Measurements from ENCODE around the gene KREMEN2.
A peak's percentile ranks its signal among the peaks of the same experiment; 100 is the strongest.

KREMEN2 gene

GRCh38 chr16:2980227-2981176 lies 16.4 kb downstream of the KREMEN2 start, which contains the start of gene PKMYT1:
Gene PKMYT1 (minus strand): TSS chr16:2980446. CDS start chr16:2979657, 789 bp downstream.
- peak; percentile 95 for DNase-seq

- peak; percentile 77 for DNase-seq
These were observed 17.3 kb downstream of the KREMEN2 start for GRCh38 chr16:2981177-2981898.

GRCh38 chr16:2981899-2982250 lies 17.8 kb downstream of the KREMEN2 start:
- no peak for DNase-seq

GRCh38 chr16:2982402-2982801 lies 18.3 kb downstream of the KREMEN2 start:
- DNase-seq: no peak

- peak; percentile 95 for DNase-seq
These were observed 19.6 kb downstream of the KREMEN2 start for GRCh38 chr16:2983706-2984136.

GRCh38 chr16:2985462-2985861 lies 21.4 kb downstream of the KREMEN2 start:
- no peak for DNase-seq

GRCh38 chr16:2985893-2986355 lies 21.8 kb downstream of the KREMEN2 start:
- DNase-seq: no peak

- no peak for DNase-seq
These were observed 22.6 kb downstream of the KREMEN2 start for GRCh38 chr16:2986623-2987188.

- DNase-seq: no peak
These were observed 23.2 kb downstream of the KREMEN2 start for GRCh38 chr16:2987286-2987685.

GRCh38 chr16:2987833-2988232 lies 23.8 kb downstream of the KREMEN2 start:
- DNase-seq: no peak

GRCh38 chr16:2988590-2989099 lies 24.6 kb downstream of the KREMEN2 start:
- no peak for DNase-seq

- no peak for DNase-seq
These were observed 26.8 kb downstream of the KREMEN2 start for GRCh38 chr16:2990891-2991290.

GRCh38 chr16:2991566-2992261 lies 27.6 kb downstream of the KREMEN2 start:
- DNase-seq: no peak

GRCh38 chr16:2992383-2993081 lies 28.5 kb downstream of the KREMEN2 start:
- DNase-seq: no peak

GRCh38 chr16:2996298-2996697 lies 32.2 kb downstream of the KREMEN2 start:
- DNase-seq: no peak

GRCh38 chr16:2999929-3000328 lies 35.9 kb downstream of the KREMEN2 start:
- no peak for DNase-seq

GRCh38 chr16:3000540-3000939 lies 36.5 kb downstream of the KREMEN2 start:
- DNase-seq: no peak

GRCh38 chr16:3001316-3001715 lies 37.2 kb downstream of the KREMEN2 start:
- DNase-seq: no peak

GRCh38 chr16:3003582-3004270 lies 39.7 kb downstream of the KREMEN2 start:
- peak; percentile 100 for DNase-seq

GRCh38 chr16:3004319-3004718 lies 40.2 kb downstream of the KREMEN2 start:
- no peak for DNase-seq

GRCh38 chr16:3004781-3005284 lies 40.8 kb downstream of the KREMEN2 start:
- DNase-seq: no peak
